HG03354 (cell line): Measurements from ENCODE around the gene HERPUD2.
"Not testable (repeated sequence)": the region's sequence is repeated elsewhere in the genome, so short reads cannot be mapped to it uniquely, and the experiment has no call there.

Experiments used
- ATAC-seq: cut with Tn5 transposase; IDR thresholded peaks from one replicate; pipeline ENCODE4 v1.9.1; 2021; ENCODE audit warnings: mild to moderate bottlenecking; ENCODE audit not compliant: unreplicated experiment, poor library complexity, severe bottlenecking

HERPUD2 gene

GRCh38 chr7:35690614-35691013, 4.3 kb downstream of the HERPUD2 start:
- ATAC-seq, result not testable (repeated sequence)

GRCh38 chr7:35685781-35686180, 9.2 kb downstream of the HERPUD2 start:
- ATAC-seq, result no peak

GRCh38 chr7:35681231-35682029, 13.5 kb downstream of the HERPUD2 start:
- ATAC-seq, result peak; percentile 86

GRCh38 chr7:35680403-35681013, 14.4 kb downstream of the HERPUD2 start:
- ATAC-seq, result no peak

GRCh38 chr7:35677582-35678356, 17.2 kb downstream of the HERPUD2 start:
- no peak for ATAC-seq

- no peak for ATAC-seq
These were observed 18.7 kb downstream of the HERPUD2 start for GRCh38 chr7:35676211-35676610.

GRCh38 chr7:35670856-35671569, 23.9 kb downstream of the HERPUD2 start:
- no peak for ATAC-seq

GRCh38 chr7:35660411-35660810, 34.5 kb downstream of the HERPUD2 start:
- not testable (repeated sequence) for ATAC-seq

GRCh38 chr7:35658606-35659201, 36.2 kb downstream of the HERPUD2 start:
- peak; percentile 66 for ATAC-seq

GRCh38 chr7:35657125-35657524, 37.8 kb downstream of the HERPUD2 start:
- ATAC-seq, result no peak

GRCh38 chr7:35654558-35654957, 40.4 kb downstream of the HERPUD2 start:
- ATAC-seq, result not testable (repeated sequence)

- ATAC-seq, result no peak
These were observed 42.8 kb downstream of the HERPUD2 start for GRCh38 chr7:35652124-35652523.

- no peak for ATAC-seq
These were observed 44.2 kb downstream of the HERPUD2 start for GRCh38 chr7:35650751-35651150.

- ATAC-seq, result no peak
These were observed 45.2 kb downstream of the HERPUD2 start for GRCh38 chr7:35649711-35650110.

- no peak for ATAC-seq
These were observed 46.6 kb downstream of the HERPUD2 start for GRCh38 chr7:35648367-35648766.

- peak; percentile 75 for ATAC-seq
These were observed 47.8 kb downstream of the HERPUD2 start for GRCh38 chr7:35647171-35647574.

GRCh38 chr7:35646289-35647023, 48.5 kb downstream of the HERPUD2 start:
- ATAC-seq, result no peak

- no peak for ATAC-seq
These were observed 49.2 kb downstream of the HERPUD2 start for GRCh38 chr7:35645691-35646090.
